ENCODE measurements around the gene AKR1C4. TPM values are rescaled to one million over a fixed set of nuclear protein-coding genes. Genes with fewer than 3 reads are reported as not detected.
A peak's percentile ranks its signal among the peaks of the same experiment; 100 is the strongest.
"Not testable (repeated sequence)": the region's sequence is repeated elsewhere in the genome, so short reads cannot be mapped to it uniquely, and the experiment has no call there.

Gene AKR1C4
- polyA plus RNA-seq, 2 of the 4 experiments (the other 2 are of a cell fraction), result 0.37 to 1.2 TPM

DNA sequence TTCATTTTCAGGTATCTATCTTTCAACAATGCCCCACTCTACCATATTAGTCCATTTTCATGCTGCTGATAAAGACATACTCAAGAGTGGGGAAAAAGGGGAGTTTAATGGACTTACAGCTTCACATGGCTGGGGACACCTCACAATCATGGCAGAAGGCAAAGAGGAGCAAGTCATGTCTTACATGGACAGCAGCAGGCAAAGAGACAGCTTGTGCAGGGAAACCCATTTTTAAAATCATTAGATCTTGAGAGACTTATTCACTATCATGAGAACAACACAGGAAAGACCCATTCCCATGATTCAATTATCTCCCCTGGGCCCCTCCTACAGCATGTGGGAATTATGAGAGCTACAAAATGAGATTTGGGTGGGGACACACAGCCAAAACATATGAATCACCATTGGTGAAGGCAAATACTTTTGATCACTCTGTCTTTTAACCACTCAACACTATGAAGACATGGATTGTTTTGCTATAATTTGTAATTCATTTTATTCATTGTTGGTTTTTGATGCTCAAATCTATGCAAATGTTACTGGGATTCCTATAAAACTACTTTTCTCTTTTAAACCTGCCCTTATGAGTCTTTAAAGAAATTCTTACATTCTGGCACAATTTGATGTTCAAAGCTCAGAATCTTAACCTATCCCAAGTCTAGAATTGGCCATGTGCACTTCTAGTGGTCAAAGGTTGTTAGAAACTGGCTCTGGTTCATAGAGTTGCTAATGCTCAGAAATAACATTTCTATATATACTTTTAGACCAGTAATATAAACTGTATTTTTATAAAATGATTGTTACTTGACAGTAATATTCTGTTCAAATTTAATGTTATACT is 15.3 kb downstream of the AKR1C4 start:
- peak in 1 of 2 experiments; percentile 12 for DNase-seq (ENCODE audit: low read depth in 1 of 2, low spot score in 1 of 2)
- Histone ChIP-seq H3K4me3 (no peak overlapping the region), H3K9me3 (peaks cover 10% of the 10 kb centered on the region), H3K4me1 (no peaks in the 10 kb centered on the region), H3K4me2 (no peak overlapping the region), H3K27ac (no peak overlapping the region)
- CTCF ChIA-PET, result interaction anchor here (1.5 kb wide), 1 partner anchor 48 kb away, joined by 5 read pairs; no protein-coding TSS in a partner anchor
- no peak for TF ChIP-seq ZFP36 (IDR thresholded peaks at IDR 0.05; ENCODE audit: borderline replicate concordance, partially characterized antibody)
- TF ChIP-seq, protein P1, sequence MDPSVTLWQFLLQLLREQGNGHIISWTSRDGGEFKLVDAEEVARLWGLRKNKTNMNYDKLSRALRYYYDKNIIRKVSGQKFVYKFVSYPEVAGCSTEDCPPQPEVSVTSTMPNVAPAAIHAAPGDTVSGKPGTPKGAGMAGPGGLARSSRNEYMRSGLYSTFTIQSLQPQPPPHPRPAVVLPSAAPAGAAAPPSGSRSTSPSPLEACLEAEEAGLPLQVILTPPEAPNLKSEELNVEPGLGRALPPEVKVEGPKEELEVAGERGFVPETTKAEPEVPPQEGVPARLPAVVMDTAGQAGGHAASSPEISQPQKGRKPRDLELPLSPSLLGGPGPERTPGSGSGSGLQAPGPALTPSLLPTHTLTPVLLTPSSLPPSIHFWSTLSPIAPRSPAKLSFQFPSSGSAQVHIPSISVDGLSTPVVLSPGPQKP (IDR thresholded peaks at IDR 0.05; ENCODE audit: low read depth, low read length), result no peak
- TF ChIP-seq, protein P2, sequence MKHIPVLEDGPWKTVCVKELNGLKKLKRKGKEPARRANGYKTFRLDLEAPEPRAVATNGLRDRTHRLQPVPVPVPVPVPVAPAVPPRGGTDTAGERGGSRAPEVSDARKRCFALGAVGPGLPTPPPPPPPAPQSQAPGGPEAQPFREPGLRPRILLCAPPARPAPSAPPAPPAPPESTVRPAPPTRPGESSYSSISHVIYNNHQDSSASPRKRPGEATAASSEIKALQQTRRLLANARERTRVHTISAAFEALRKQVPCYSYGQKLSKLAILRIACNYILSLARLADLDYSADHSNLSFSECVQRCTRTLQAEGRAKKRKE (CRISPR knock-in tag; IDR thresholded peaks at IDR 0.05; ENCODE audit: low read depth), result no peak
- no peak for TF ChIP-seq HDAC2 (IDR thresholded peaks at IDR 0.05)
- TF ChIP-seq JUN (IDR thresholded peaks at IDR 0.05), result no peak
- no peak for FAIRE-seq
- POLR2A ChIA-PET, result no interaction called here
- ATAC-seq, result no peak

DNA sequence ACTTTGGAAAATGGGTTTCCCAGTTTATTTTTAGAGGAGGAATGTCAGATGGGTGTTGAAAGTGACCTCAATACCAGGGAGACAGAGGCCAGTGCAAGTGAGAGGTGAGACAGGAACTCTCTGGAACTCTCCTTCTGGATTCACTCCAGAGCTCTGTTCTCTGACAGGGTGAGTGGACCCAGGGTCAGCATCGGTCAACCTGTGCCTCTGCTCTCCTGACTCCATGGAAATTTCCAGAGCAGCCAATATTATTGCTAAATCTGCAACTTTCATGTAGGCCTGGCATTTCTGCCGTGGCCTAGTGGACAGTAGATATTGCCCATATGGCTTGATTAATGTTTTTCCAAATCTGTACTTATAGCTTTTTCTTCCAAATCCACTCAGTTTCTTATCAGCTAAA is 20.2 kb downstream of the AKR1C4 start:
- FAIRE-seq (no peak), ATAC-seq (no peak), DNase-seq (ENCODE audit: low read depth in 1 of 2, low spot score in 1 of 2) (no peak)
- ChIA-PET POLR2A (no interaction called here), CTCF (no interaction called here)
- Histone ChIP-seq H3K4me3 (no peak overlapping the region), H3K27ac (no peak overlapping the region), H3K4me2 (no peak overlapping the region), H3K4me1 (no peaks in the 10 kb centered on the region), H3K9me3 (peaks cover 2% of the 10 kb centered on the region; the same call in 1 of the 3 replicates)
- WGBS (ENCODE audit: missing lambda C conversion rate), result 41% methylated on average over 2 of the region's 2 CpGs
- TF ChIP-seq HOXA7 (CRISPR knock-in tag; IDR thresholded peaks at IDR 0.05) (no peak), CHD2 (IDR thresholded peaks at IDR 0.05; ENCODE audit: low read length, partially characterized antibody) (no peak), ZSCAN20 (CRISPR knock-in tag; IDR thresholded peaks at IDR 0.05) (no peak), HOXB13 (CRISPR knock-in tag; IDR thresholded peaks at IDR 0.05; ENCODE audit: low read depth) (no peak), ZNF302 (CRISPR knock-in tag; IDR thresholded peaks at IDR 0.05) (no peak)

DNA sequence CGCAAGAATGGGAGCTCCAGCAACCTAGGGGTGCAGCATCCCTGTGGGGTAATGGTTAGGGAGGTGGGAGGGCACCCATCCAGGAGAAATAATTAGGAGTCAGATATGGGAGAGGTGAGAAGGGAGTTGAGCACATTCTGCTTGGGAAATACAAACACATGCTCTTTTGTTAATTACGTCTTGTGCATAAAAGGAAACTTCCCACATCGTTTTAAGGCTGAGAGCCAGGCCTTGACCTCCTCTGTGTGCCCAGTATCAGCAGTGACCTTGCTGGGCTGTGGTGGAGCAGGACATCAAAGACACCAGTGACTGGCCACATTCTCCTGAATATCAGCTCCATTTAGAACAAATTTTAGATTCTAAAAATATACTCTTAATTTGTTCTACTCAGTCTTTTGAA is 22.6 kb downstream of the AKR1C4 start:
- Histone ChIP-seq H3K4me3 (no peak overlapping the region), H3K4me2 (no peak overlapping the region), H3K4me1 (no peaks in the 10 kb centered on the region), H3K27ac (no peak overlapping the region), H3K9me3 (peaks cover 2% of the 10 kb centered on the region; the same call in 1 of the 3 replicates)
- DNase-seq (ENCODE audit: low read depth in 1 of 2, low spot score in 1 of 2), result no peak
- POLR2A ChIA-PET, result no interaction called here
- CTCF ChIA-PET, result interaction anchor here (1.0 to 1.2 kb wide), 2 partner anchors 14 to 64 kb away, joined by 3 read pairs; no protein-coding TSS in a partner anchor
- no peak for FAIRE-seq
- WGBS (ENCODE audit: missing lambda C conversion rate), result 54% methylated on average over 3 of the region's 3 CpGs
- no peak for ATAC-seq
- no peak for TF ChIP-seq CEBPB (IDR thresholded peaks at IDR 0.05)
- no peak for TF ChIP-seq ZNF302 (CRISPR knock-in tag; IDR thresholded peaks at IDR 0.05)

DNA sequence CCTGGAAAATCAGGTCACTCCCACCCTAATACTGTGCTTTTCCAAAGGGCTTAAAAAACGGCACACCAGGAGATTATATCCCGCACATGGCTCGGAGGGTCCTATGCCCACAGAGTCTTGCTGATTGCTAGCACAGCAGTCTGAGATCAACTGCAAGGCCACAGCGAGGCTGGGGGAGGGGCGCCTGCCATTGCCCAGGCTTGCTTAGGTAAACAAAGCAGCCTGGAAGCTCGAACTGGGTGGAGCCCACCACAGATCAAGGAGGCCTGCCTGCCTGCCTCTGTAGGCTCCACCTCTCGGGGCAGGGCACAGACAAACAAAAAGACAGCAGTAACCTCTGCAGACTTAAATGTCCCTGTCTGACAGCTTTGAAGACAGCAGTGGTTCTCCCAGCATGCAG is 26.3 kb downstream of the AKR1C4 start:
- CTCF ChIA-PET, result interaction anchor here (1.1 kb wide), 1 partner anchor 373 kb away, joined by 4 read pairs; no protein-coding TSS in a partner anchor
- H3K9me3 ChIP-seq; POLR2A ChIA-PET; H3K27ac ChIP-seq; ATAC-seq; H3K4me3 ChIP-seq; FAIRE-seq; DNase-seq (ENCODE audit: low read depth in 1 of 2, low spot score in 1 of 2); H3K4me2 ChIP-seq; H3K4me1 ChIP-seq: not testable (repeated sequence)
- WGBS (ENCODE audit: missing lambda C conversion rate), result 68% methylated on average over 6 of the region's 7 CpGs

DNA sequence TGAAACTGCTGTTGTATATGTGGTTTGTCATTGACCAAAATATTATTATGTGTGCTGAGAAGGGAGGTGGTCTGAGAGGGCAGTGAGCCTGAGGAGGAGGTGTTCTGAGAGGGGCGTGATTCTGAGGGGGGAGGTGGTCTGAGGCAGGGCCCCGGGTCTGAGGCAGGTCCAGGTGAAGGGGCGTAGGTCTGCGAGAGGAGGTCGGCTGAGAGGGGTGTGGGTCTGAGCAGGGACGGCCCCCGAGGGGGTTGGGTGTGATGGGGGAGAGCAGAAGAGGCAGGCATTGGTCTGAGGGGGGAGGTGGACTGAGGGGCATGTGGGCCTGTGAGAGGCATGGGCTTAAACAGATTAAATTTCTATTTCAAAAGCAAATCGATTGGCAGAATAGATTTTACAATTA is 32.4 kb downstream of the AKR1C4 start:
- H3K27ac ChIP-seq, result no peak overlapping the region
- CTCF ChIA-PET, result no interaction called here
- FAIRE-seq (no peak), DNase-seq (ENCODE audit: low read depth in 1 of 2, low spot score in 1 of 2) (no peak), ATAC-seq (no peak)
- no peak overlapping the region for H3K4me2 ChIP-seq
- POLR2A ChIA-PET, result no interaction called here
- no peak overlapping the region for H3K4me3 ChIP-seq
- WGBS (ENCODE audit: missing lambda C conversion rate), result 81% methylated on average over 8 of the region's 8 CpGs
- H3K9me3 ChIP-seq, result peaks cover 4% of the 10 kb centered on the region; the same call in 2 of the 3 replicates
- peaks cover 6% of the 10 kb centered on the region for H3K4me1 ChIP-seq
- no peak for TF ChIP-seq EHF (CRISPR knock-in tag; IDR thresholded peaks at IDR 0.05)
- TF ChIP-seq, protein P3, sequence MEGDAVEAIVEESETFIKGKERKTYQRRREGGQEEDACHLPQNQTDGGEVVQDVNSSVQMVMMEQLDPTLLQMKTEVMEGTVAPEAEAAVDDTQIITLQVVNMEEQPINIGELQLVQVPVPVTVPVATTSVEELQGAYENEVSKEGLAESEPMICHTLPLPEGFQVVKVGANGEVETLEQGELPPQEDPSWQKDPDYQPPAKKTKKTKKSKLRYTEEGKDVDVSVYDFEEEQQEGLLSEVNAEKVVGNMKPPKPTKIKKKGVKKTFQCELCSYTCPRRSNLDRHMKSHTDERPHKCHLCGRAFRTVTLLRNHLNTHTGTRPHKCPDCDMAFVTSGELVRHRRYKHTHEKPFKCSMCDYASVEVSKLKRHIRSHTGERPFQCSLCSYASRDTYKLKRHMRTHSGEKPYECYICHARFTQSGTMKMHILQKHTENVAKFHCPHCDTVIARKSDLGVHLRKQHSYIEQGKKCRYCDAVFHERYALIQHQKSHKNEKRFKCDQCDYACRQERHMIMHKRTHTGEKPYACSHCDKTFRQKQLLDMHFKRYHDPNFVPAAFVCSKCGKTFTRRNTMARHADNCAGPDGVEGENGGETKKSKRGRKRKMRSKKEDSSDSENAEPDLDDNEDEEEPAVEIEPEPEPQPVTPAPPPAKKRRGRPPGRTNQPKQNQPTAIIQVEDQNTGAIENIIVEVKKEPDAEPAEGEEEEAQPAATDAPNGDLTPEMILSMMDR (IDR thresholded peaks at IDR 0.05), result no peak
- TF ChIP-seq, protein P4, sequence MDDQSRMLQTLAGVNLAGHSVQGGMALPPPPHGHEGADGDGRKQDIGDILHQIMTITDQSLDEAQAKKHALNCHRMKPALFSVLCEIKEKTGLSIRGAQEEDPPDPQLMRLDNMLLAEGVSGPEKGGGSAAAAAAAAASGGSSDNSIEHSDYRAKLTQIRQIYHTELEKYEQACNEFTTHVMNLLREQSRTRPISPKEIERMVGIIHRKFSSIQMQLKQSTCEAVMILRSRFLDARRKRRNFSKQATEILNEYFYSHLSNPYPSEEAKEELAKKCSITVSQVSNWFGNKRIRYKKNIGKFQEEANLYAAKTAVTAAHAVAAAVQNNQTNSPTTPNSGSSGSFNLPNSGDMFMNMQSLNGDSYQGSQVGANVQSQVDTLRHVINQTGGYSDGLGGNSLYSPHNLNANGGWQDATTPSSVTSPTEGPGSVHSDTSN (IDR thresholded peaks at IDR 0.05), result no peak
- no peak for TF ChIP-seq CHD4 (IDR thresholded peaks at IDR 0.05; ENCODE audit: borderline replicate concordance)
- TF ChIP-seq RFX5 (IDR thresholded peaks at IDR 0.05), result no peak
- no peak for TF ChIP-seq ZNF302 (CRISPR knock-in tag; IDR thresholded peaks at IDR 0.05)
- TF ChIP-seq, protein P5, sequence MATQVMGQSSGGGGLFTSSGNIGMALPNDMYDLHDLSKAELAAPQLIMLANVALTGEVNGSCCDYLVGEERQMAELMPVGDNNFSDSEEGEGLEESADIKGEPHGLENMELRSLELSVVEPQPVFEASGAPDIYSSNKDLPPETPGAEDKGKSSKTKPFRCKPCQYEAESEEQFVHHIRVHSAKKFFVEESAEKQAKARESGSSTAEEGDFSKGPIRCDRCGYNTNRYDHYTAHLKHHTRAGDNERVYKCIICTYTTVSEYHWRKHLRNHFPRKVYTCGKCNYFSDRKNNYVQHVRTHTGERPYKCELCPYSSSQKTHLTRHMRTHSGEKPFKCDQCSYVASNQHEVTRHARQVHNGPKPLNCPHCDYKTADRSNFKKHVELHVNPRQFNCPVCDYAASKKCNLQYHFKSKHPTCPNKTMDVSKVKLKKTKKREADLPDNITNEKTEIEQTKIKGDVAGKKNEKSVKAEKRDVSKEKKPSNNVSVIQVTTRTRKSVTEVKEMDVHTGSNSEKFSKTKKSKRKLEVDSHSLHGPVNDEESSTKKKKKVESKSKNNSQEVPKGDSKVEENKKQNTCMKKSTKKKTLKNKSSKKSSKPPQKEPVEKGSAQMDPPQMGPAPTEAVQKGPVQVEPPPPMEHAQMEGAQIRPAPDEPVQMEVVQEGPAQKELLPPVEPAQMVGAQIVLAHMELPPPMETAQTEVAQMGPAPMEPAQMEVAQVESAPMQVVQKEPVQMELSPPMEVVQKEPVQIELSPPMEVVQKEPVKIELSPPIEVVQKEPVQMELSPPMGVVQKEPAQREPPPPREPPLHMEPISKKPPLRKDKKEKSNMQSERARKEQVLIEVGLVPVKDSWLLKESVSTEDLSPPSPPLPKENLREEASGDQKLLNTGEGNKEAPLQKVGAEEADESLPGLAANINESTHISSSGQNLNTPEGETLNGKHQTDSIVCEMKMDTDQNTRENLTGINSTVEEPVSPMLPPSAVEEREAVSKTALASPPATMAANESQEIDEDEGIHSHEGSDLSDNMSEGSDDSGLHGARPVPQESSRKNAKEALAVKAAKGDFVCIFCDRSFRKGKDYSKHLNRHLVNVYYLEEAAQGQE (IDR thresholded peaks at IDR 0.05), result no peak
